ENCODE measurements around the gene WIPF2.

- TF ChIP-seq, protein P1, sequence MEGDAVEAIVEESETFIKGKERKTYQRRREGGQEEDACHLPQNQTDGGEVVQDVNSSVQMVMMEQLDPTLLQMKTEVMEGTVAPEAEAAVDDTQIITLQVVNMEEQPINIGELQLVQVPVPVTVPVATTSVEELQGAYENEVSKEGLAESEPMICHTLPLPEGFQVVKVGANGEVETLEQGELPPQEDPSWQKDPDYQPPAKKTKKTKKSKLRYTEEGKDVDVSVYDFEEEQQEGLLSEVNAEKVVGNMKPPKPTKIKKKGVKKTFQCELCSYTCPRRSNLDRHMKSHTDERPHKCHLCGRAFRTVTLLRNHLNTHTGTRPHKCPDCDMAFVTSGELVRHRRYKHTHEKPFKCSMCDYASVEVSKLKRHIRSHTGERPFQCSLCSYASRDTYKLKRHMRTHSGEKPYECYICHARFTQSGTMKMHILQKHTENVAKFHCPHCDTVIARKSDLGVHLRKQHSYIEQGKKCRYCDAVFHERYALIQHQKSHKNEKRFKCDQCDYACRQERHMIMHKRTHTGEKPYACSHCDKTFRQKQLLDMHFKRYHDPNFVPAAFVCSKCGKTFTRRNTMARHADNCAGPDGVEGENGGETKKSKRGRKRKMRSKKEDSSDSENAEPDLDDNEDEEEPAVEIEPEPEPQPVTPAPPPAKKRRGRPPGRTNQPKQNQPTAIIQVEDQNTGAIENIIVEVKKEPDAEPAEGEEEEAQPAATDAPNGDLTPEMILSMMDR (IDR thresholded peaks at IDR 0.05; ENCODE audit: low read depth, low read length), result no peak
- no peak for TF ChIP-seq POLR2A (IDR thresholded peaks at IDR 0.05; ENCODE audit: extremely low read depth, insufficient read length)
These were observed 21.6 kb upstream of the WIPF2 start for GRCh38 chr17:40197550-40197949.

Measured in NB4 (cell line).